Measurements from ENCODE around the gene ONECUT3.
A peak's percentile ranks its signal among the peaks of the same experiment; 100 is the strongest.
"Not testable (repeated sequence)": the region's sequence is repeated elsewhere in the genome, so short reads cannot be mapped to it uniquely, and the experiment has no call there.

The ONECUT3 gene

DNA sequence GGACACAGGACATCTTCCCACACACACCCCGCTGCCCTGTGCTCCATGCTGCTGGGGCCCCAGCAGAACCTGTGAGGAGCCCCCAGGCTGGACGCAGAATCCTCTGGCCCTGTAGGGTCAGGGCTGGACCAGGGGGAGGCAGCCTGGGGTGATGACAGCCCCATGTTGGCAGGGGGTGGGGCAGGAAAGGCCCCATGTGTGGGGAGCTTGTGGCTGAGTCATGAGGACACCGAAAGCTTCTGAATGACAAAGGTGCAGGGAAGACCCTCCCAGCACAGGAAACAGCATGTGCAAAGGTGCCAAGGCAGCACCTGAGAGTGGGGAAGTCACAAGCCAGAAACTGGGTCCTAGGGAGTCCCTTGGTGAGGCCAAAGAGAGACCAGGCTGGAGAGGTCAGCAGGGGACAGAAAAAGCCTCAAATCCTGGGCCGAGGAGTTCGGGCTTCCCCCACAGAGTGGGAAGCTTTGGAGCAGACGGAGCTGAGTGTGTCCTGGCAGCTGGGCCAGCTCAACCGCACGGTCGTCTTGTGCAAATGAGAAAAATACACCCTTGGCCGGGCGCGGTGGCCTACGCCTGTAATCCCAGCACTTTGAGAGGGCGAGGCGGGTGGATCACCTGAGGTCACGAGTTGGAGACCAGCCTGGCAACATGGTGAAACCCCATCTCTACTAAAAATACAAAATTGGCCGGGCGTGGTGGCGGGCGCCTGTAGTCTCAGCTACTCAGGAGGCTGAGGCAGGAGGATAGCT is 41.3 kb downstream of the ONECUT3 start:
- no peak for DNase-seq (ENCODE audit: low read depth)

DNA sequence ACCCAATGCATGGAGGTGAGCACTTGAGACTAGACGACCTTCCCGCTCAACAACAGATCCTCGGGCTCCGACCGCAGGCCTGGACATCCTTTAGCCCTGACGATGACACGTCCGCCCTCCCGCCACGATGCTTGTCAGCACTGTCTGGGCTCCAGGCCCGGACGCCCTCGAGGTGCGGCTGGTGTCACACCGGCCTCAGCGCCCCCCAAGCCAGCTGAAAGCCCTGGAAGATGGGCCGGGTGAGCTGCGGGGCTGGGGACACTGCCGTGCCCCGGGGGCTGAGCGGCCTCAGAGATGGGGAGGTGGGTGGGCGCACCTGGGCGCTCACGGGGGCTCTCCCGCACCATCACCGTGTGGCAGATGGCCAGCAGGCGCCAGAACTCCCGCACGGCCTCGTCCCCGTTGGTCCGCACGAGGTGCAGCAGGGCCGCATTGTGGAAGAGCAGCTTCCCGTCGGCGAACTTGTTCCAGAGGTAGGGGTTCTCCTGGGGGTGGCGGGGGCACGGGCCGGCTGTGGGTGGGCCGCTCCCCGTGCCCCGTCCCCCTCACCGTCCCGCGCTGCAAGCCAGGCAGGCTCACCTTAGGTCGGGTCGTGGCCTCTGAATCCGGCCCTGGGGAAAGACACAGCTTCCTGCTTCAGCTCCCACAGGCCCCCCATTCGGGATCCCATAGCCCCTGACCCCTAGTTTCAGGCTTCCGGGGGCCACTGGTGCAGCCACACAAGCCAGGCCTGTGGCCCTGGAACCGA is 43.3 kb downstream of the ONECUT3 start:
- no peak for DNase-seq (ENCODE audit: low read depth)

DNA sequence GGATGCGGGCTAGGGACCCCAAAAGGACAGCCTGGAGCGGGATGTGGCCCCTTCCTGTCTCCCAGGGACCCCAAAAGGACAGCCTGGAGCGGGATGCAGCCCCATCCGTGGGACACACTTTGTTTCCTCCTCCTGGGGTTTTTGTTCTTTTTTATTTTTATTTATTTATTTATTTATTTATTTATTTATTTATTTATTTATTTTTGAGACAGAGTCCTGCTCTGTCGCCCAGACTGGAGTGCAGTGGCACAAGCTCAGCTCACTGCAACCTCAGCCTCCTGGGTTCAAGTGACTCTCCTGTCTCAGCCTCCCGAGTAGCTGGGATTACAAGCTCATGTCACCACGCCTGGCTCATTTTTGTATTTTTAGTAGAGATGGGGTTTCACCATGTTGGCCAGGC is 44.0 kb downstream of the ONECUT3 start:
- not testable (repeated sequence) for DNase-seq (ENCODE audit: low read depth)

DNA sequence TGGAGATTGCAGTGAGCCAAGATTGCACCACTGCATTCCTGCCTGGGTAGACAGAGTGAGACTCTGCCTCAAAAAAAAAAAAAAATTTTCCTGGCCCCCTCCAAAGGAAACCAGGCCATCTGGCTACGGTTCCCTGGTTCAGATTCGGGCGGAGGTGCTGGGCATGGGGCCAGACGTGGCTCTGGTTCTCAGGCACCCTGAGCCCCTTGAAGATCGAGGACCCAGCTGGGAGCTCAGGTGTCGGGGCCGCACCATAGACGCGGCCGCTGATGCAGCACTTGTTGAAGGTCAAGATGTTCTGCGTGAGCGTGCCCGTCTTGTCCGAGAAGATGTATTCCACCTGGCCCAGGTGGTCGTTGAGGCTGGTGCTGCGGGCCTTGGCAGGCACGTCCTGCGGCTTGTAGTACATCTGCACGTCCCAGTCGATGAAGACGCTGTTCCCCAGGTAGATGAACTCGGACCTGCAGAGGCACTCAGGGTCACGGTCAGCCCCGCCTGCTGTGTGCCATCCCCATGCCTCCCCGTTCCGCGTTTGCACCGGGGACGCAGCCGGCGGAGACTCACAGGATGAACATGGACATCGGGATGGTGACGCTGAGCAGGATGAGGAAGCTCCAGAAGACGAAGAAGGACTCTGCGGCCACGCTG is 46.5 kb downstream of the ONECUT3 start:
- no peak for DNase-seq (ENCODE audit: low read depth)

DNA sequence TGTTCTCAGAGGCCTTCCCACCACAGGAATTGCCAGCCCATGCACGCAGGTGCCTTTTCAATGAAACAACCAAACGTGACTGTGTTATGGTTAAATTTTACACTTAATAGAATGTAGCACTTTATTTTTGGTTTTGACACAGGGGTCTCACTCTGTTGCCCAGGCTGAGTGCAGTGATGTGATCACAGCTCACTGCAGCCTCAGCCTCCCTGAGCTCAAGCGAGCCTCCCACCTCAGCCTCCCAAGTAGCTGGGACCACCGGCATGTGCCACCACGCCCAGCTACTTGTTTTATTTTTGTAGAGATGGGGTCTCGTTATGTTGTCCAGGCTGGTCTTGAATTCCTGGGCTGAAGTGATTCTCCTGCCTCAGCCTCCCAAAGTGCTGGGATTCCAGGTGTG is 51.6 kb downstream of the ONECUT3 start:
- no peak for DNase-seq (ENCODE audit: low read depth)

DNA sequence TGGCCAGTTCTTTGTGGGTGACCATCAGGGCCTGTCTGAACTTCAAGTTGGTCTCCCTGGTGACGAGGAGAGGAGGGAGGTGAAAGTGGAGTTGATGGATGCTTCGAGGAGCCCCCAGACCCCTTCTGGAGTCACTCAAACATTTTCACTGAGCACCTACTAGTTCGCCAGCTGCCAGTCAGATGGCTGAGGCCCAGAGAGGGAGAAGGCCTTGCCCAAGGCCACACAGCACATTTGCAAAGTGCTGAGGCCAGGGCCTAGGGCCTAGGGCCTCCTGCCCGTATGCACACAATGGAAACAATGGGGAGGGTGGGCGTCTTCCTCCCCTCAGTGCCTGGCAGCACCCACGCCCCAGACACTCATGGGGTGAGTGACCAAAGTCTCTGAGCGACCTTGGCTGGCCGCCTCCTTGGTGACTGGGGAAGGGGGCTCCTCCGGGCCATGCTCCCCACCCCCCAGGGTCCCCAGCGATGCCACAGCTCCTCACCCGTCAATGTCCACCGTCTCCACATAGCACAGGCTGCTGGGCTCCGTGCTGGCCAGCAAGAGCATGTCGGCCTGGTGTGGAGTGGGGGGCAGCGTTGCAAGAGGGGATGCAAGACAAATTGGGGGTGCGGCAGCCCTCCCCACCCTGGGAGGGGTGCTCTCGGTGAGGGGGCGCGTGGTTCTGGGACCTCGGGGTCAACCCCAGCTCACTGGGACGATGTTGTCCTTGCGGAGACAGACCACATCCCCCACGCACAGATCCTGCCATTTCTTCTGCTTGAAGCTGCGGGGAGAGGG is 52.3 kb downstream of the ONECUT3 start:
- no peak for DNase-seq (ENCODE audit: low read depth)

DNA sequence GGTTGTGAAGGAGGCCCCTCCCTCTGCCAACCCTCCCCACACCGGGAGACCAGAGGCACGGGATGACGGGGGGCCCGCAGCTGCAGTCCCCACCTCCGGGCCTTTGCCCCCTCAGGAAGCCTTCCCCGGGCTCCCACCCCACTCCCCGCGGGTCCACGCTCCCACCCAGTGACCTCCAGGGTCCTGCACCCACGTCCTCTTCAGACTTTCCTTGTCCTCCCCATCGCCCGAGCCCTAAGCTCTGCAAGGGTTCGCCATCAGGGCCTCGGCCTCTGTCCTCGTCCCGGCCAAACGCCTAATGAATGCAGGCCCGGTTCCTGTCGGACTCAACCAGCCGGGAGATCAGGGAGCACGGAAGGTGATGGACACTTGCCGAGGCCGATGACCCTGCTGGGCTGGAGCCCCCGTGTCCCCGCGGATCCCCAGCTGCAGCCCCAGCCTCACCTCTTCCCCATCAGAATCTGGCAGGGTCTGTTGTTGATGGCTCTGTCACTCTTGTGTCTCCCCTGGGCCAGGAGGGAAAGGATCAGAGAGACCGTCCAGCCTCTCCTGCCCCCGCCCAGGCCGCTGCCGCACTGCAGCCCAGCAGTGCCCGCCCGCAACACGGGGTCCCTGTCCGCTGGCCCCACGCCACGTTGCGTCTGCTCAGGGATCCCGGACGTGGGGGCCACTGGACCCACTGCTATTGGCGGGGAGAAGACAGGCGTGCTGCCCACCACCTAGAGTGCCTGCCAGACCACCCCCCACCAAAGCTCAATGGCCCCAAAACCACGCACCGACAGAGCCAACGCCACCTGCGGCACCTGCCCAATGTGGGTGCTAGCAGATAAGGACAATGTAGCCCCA is 53.1 kb downstream of the ONECUT3 start:
- no peak for DNase-seq (ENCODE audit: low read depth)

DNA sequence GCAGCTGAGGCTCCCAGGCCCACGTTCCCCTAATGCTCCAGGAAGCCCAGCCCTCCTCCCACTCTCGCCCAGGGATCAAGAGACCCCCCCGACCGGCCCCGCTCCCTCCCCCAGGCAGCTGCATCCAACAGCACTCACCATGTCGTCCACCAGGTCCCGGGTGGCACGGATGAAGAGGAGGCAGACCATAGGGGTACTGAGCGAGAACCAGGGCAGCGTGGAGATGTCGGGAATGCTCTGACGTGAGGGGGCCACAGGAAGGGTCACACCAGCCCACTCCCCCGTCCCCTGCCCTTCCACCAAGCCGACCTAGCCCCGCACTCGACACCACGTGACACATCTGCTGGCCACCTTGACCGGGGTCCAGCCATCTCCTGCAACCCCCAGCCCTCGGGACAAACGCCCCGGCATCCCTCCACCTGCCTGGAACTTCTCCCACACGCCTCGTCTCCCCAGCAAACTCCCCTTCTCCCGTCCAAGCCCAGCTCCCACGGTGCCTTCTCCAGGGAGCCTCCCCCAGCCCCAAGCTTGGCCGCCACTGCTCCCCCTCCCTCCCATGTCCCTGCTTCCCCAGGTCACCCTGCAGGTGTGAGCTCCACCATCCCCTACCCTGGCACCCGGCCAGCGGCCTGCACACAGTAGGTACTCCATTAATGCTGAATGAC is 53.9 kb downstream of the ONECUT3 start:
- no peak for DNase-seq (ENCODE audit: low read depth)

DNA sequence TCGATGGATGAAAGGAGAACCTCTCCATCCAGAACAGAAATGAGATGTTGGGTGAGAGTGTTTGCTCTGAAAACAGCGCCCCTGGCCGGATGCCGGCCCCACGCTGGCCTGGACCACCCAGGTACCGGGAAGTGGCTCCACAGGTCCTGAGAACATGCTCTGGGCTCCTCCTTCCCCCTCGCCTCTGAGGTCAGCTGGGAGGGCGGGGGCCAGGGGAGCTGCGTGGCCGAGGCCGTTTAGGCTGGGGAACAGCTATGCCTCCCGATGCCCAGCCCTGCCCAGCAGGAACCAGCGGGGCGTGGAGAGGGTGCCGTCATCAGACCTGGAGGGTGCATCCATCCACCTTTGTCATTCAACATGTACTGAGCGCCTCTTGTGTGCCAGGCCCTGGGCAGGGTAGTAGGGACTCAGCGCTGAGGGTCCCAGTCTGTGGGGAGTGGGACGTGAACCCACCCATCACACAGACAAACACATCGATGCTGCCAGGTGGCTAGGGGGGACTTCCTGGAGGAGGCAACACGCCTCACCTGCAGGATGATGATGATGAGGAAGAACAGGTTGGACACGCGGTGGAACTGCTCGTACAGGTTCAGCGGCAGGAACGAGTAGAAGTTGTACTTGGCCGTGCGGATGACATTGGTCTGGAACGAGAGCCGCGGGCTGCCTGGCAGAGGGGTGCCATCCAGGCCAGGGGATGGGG is 54.5 kb downstream of the ONECUT3 start:
- no peak for DNase-seq (ENCODE audit: low read depth)

DNA sequence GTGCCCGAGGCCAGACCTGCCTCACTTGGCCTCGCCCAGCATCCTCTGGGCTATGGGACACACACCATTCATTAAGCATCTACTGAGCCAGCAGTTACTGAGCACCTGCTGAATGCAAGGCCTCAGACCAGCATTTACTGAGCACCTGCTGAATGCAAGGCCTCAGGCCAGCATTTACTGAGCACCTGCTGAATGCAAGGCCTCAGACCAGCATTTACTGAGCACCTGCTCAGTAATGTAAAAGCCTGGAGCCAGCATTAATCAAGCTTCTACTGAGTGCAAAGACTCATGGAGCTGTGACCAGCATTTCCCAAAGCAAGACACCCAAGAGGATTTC is 55.1 kb downstream of the ONECUT3 start:
- DNase-seq (ENCODE audit: low read depth): no peak

DNA sequence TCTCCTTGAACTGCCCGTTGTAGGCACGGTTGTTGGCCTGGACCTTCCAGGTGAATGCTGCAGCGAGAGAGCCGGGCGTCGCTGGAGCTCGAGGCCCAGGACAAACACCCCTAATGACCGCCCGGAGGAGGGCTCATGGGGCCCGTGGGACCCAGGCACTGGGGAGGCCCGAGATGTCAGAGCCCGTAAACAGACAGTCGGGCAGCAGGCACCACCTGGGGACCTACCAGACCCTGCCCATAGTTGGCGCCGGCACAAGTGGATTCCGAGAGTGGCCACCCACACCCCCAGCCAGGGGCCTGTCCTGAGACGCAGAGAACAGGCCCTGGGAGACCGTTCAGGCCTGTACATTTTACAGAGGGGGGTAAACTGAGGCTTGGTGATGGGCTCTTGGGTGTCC is 56.4 kb downstream of the ONECUT3 start:
- no peak for DNase-seq (ENCODE audit: low read depth)

DNA sequence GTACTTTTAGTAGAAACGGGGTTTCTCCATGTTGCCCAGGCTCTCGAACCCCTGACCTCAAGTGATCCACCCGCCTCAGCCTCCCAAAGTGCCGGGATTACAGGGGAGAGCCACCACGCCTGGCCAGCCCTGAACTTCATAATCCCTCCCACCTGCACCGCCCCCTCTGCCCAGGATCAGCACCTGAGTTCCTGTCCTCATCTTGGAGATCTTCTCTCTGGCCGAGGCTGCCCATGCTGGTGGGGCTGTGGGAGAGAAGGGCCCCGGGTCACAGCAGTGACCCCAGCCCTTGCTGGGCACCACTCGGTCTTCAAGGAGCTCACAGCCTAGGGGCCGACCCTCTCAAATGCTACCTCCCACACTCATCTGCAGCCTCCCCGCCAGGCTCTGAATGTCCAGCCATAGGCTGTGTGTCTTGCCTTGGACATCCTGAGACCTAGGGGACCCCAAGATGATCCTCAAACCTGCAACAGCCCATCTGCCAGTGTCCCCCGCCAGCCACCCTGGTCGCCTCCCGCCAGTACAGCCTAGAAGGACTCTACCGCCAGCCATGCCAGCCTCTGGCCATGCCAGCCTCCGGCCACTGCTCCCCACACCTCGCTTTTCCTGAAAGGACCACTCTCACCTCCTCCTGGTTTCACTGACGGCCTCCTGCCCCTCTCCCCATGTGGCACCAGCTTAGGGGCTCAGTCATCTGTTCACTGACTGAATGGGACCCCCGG is 57.3 kb downstream of the ONECUT3 start:
- DNase-seq (ENCODE audit: low read depth): no peak

DNA sequence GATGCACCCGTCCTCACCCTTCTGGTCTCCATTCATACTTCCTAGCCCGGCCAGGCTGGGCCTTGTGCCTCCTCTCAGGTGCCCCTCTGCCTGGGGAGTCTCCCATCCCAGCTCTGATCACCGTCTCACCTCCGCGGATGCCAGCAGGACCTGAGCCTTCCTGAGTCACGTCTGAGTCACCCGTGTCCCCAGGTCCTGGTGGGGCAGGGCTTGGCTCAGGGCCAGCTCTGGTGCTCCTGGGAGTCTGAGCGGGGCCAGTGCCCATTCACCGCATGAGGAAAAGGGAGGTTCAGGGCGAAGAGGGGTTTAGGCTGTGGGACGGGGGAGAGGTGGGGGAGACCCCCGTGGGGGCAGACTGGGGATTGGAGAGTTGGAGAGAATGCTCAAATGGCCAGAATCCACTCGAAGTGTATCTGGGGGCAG is 58.2 kb downstream of the ONECUT3 start:
- peak; percentile 24 for DNase-seq (ENCODE audit: low read depth)

DNA sequence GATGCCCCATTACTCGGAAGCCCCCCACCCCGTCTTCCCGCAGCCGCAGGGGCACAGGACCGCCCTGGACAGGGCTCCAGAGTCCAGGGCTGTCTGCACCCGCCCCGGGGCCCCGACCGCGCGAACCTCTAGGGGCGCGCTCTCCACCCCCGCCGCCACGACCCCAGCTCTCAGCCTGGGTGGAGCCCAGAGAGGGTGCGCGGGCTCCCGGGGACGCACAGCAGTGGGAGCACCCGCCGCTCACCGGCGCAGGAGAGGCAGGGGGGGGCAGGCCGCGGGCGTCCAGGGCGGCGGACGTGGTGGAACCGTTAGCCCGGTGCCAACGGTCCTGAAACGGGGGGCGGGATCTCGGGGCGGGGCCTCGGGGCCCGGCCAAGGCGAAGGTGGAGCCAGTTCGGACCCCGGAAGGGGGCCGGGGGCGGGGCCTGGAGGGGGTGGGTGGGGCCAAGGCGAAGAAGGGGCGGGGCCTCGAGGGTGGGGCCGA is 58.7 kb downstream of the ONECUT3 start, which contains the start of gene ATP8B3:
ATP8B3 (minus strand) TSS at position 335 of the 484 bp plus-strand sequence. CDS start 540 bp downstream, outside the sequence.
- no peak for DNase-seq (ENCODE audit: low read depth)

DNA sequence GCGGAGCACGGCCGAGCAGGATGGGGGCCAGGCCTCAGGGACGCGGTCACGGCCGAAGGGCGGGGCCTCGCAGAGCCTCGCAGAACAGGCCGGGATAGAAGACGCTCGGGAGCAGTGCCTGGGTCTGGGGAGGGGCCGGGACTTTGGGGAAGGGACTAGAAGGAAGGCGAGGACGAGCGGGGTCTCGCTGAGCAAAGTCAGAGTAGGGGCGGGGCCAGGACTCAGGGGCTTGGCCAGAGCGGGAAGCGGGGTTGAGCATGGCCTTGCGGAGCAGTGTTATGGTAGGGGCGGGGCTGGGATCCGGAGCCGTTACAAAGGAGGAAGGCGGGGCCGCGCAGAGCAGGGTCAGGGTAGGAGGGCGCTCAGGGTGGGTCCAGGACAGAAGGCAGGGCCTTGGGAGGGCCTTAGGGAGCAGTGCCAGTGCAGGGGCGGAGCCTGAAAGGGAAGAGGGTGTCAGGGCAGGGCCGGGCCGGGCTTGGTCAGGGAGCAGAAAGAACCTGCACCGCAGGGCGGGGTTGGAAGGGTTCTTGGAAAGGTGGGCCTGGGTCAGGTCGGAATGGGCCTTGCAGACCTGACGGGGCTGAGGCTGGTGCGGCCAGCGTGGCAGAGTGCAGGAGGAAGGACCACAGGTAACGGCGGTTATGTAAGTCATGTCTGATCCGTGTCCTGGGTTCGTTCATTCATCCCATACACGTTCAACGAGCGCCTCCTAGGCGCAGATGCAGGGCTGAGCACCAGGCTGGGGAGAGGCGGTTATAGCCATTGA is 59.3 kb downstream of the ONECUT3 start:
- peak; percentile 94 for DNase-seq (ENCODE audit: low read depth)

DNA sequence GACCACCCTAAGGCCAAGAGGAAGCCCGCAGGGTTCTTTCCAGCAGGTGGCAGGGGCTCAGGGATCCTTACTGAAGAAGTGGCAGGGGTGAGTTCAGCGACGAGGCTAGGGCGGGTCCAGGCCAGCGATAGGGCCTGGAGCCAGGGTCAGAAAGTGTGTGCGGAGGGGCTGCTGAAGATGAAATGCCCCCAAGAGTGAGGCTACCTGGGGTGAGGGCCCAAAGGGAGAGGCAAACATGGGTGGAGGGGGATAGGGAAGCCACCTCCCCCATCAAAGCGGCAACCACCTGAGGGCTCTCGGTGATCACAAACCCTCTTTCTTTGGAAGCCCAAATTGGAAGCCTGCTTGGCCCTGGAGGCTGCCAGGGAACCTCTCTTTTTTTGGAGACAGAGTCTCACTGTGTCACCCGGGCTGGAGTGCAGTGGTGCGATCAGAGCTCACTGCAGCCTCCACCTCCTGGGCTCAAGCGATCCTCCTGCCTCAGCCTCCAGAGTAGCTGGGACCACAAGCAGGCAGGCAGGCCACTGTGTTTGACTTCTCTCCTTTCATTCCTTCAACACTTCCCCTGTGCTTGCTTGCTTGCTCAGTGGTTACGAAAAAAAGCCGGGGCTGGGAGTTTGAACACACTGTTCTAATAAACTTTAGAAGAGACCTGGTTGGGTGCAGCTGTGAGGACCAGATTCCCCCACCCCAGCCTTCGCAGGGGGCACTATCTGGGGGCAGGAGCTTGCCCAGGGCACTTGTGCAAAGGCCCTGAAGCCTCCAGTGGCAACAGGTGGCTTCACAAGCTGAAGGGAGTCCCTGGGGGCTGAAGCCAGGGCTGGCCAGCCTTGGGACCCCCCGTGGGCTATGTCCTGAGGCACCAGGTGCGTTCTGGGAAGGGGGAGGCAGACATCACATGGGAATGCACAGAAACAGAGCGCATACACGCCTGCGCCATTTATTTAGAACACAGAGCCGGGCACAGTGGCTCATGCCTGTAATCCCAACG is 60.2 kb downstream of the ONECUT3 start:
- no peak for DNase-seq (ENCODE audit: low read depth)

DNA sequence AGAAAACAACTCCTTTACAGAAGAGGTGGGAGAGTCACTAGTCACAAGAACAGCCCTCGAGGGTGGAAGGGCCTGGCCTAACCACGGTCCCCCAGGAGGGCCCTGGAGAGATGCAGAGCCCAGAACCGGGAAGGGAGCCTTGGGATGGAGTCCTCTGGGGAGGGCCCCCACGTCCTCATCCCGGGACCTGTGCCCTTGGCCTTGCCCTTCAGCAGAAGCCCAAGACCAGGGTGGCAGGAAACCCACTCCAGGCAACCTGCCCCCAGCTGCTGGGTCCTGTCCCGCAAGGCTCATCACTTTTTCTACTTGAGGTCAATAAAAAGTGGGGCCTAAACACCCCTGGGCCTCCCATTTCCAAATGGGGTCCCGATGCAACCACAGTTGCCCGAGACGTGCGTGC is 61.1 kb downstream of the ONECUT3 start:
- DNase-seq (ENCODE audit: low read depth): no peak

Data from amniotic epithelial cell (primary cell).